Karpas-422 (cell line): Measurements from ENCODE around the gene SPTBN1. TPM values are rescaled to one million over a fixed set of nuclear protein-coding genes. Genes with fewer than 3 reads are reported as not detected.

ENCODE experiments used
- DNase-seq: peaks from one replicate; pipeline ENCODE4 v3.0.0-alpha.2; 2015
- H2AFZ ChIP-seq: fragments of 200-600 bp; sonication (generic); 2 replicates; pipeline ENCODE4 v1.6.1; 2014; ENCODE audit warnings: antibody characterized with exemption, low read length, mixed read lengths
- H3K27ac ChIP-seq: fragments of 200-600 bp; sonication (generic); 2 replicates; pipeline ENCODE4 v1.5.1; 2014; ENCODE audit warnings: mild to moderate bottlenecking, low read length, moderate library complexity
- H3K27me3 ChIP-seq: fragments of 200-600 bp; sonication (generic); 2 replicates; pipeline ENCODE4 v1.6.1; 2014; ENCODE audit warnings: low read length, mixed read lengths
- H3K36me3 ChIP-seq: fragments of 200-600 bp; sonication (generic); 2 replicates; pipeline ENCODE4 v1.6.1; 2014; ENCODE audit warnings: low read length, mixed read lengths; ENCODE audit not compliant: insufficient read depth
- H3K4me1 ChIP-seq: fragments of 200-600 bp; sonication (generic); 2 replicates; pipeline ENCODE4 v1.6.1; 2014; ENCODE audit warnings: mild to moderate bottlenecking, low read length, mixed read lengths
- H3K4me2 ChIP-seq: fragments of 200-600 bp; sonication (generic); 2 replicates; pipeline ENCODE4 v1.6.1; 2014; ENCODE audit warnings: low read length, low read depth, mild to moderate bottlenecking; ENCODE audit not compliant: poor library complexity, severe bottlenecking
- H3K4me3 ChIP-seq: fragments of 200-600 bp; sonication (generic); 2 replicates; pipeline ENCODE4 v1.5.1; 2014; ENCODE audit warnings: mild to moderate bottlenecking, antibody characterized with exemption, low read length, mixed read lengths
- H3K79me2 ChIP-seq: fragments of 200-600 bp; sonication (generic); 2 replicates; pipeline ENCODE4 v1.6.1; 2014; ENCODE audit warnings: mild to moderate bottlenecking, low read length, mixed read lengths
- H3K9ac ChIP-seq: fragments of 200-600 bp; sonication (generic); 2 replicates; pipeline ENCODE4 v1.6.0; 2014; ENCODE audit warnings: low read length
- H3K9me2 ChIP-seq: fragments of 200-600 bp; sonication (generic), shearing (Covaris generic); replicated peaks from 2 replicates; pipeline ENCODE4 v1.6.0; 2014; ENCODE audit warnings: mild to moderate bottlenecking, low read length, moderate library complexity; ENCODE audit not compliant: insufficient read depth
- H3K9me3 ChIP-seq: fragments of 300-700, 200-600 bp; sonication (generic); 2 replicates; pipeline ENCODE4 v1.6.1; 2014; ENCODE audit warnings: low read length, mixed read lengths
- H4K20me1 ChIP-seq: fragments of 200-600 bp; sonication (generic); 2 replicates; pipeline ENCODE4 v1.6.1; 2014; ENCODE audit warnings: mild to moderate bottlenecking, antibody characterized with exemption, low read length, low read depth; ENCODE audit not compliant: insufficient read depth
- total RNA-seq: library from RNA; depleted of rRNA; stranded (reverse); fragments of >200 nt; shearing (Covaris generic); gene quantifications from 2 replicates; pipeline ENCODE4 v1.2.3, GENCODE V29; 2014; ENCODE audit warnings: low replicate concordance

Gene SPTBN1
- total RNA-seq, 1 experiment from 2014 or later = 6.2 TPM

- Histone ChIP-seq H3K9me3 (no peaks in the 10 kb centered on the region), H4K20me1 (no peaks in the 10 kb centered on the region), H2AFZ (no peak overlapping the region), H3K4me1 (no peaks in the 10 kb centered on the region), H3K9me2 (no peaks in the 10 kb centered on the region), H3K9ac (no peak overlapping the region), H3K4me3 (no peak overlapping the region), H3K36me3 (no peaks in the 10 kb centered on the region), H3K79me2 (no peaks in the 10 kb centered on the region), H3K27me3 (no peaks in the 10 kb centered on the region), H3K27ac (no peak overlapping the region), H3K4me2 (no peak overlapping the region)
- no peak for DNase-seq
Measured at GRCh38 chr2:54545702-54546450, 89.7 kb downstream of the SPTBN1 start.

- H2AFZ ChIP-seq = no peak overlapping the region
- H3K9me3 ChIP-seq = no peaks in the 10 kb centered on the region
- DNase-seq = no peak
- H3K4me1 ChIP-seq = no peaks in the 10 kb centered on the region
- no peak overlapping the region for H3K9ac ChIP-seq
- H3K4me2 ChIP-seq = no peak overlapping the region
- H3K27ac ChIP-seq = no peak overlapping the region
- H3K4me3 ChIP-seq = no peak overlapping the region
- H3K9me2 ChIP-seq = no peaks in the 10 kb centered on the region
- no peaks in the 10 kb centered on the region for H4K20me1 ChIP-seq
- H3K27me3 ChIP-seq = no peaks in the 10 kb centered on the region
- no peaks in the 10 kb centered on the region for H3K79me2 ChIP-seq
- no peaks in the 10 kb centered on the region for H3K36me3 ChIP-seq
Measured at GRCh38 chr2:54546518-54546917, 90.4 kb downstream of the SPTBN1 start.

GRCh38 chr2:54546923-54547720 lies 91.0 kb downstream of the SPTBN1 start:
- H3K79me2 ChIP-seq = no peaks in the 10 kb centered on the region
- H4K20me1 ChIP-seq = no peaks in the 10 kb centered on the region
- H2AFZ ChIP-seq = no peak overlapping the region
- H3K4me2 ChIP-seq = no peak overlapping the region
- no peaks in the 10 kb centered on the region for H3K36me3 ChIP-seq
- no peak for DNase-seq
- H3K9me3 ChIP-seq = no peaks in the 10 kb centered on the region
- no peak overlapping the region for H3K27ac ChIP-seq
- H3K4me1 ChIP-seq = no peaks in the 10 kb centered on the region
- no peak overlapping the region for H3K4me3 ChIP-seq
- H3K9ac ChIP-seq = no peak overlapping the region
- no peaks in the 10 kb centered on the region for H3K9me2 ChIP-seq
- no peaks in the 10 kb centered on the region for H3K27me3 ChIP-seq

- Histone ChIP-seq H3K4me2 (no peak overlapping the region), H2AFZ (no peak overlapping the region), H3K79me2 (no peaks in the 10 kb centered on the region), H3K9ac (no peak overlapping the region), H3K4me1 (no peaks in the 10 kb centered on the region), H4K20me1 (no peaks in the 10 kb centered on the region), H3K9me2 (no peaks in the 10 kb centered on the region), H3K4me3 (no peak overlapping the region), H3K27ac (no peak overlapping the region), H3K27me3 (no peaks in the 10 kb centered on the region), H3K9me3 (no peaks in the 10 kb centered on the region), H3K36me3 (no peaks in the 10 kb centered on the region)
- DNase-seq = no peak
Measured at GRCh38 chr2:54549430-54549829, 93.3 kb downstream of the SPTBN1 start.

GRCh38 chr2:54549917-54550518 lies 93.9 kb downstream of the SPTBN1 start:
- Histone ChIP-seq H3K4me1 (no peaks in the 10 kb centered on the region), H3K4me2 (no peak overlapping the region), H3K79me2 (no peaks in the 10 kb centered on the region), H3K27ac (no peak overlapping the region), H3K27me3 (no peaks in the 10 kb centered on the region), H3K9ac (no peak overlapping the region), H3K36me3 (no peaks in the 10 kb centered on the region), H2AFZ (no peak overlapping the region), H3K4me3 (no peak overlapping the region), H3K9me3 (no peaks in the 10 kb centered on the region), H3K9me2 (no peaks in the 10 kb centered on the region), H4K20me1 (no peaks in the 10 kb centered on the region)
- DNase-seq = no peak

GRCh38 chr2:54550547-54550946 lies 94.4 kb downstream of the SPTBN1 start:
- H3K27me3 ChIP-seq = no peaks in the 10 kb centered on the region
- no peaks in the 10 kb centered on the region for H3K79me2 ChIP-seq
- H3K27ac ChIP-seq = no peak overlapping the region
- no peaks in the 10 kb centered on the region for H3K36me3 ChIP-seq
- DNase-seq = no peak
- H3K9me3 ChIP-seq = no peaks in the 10 kb centered on the region
- H2AFZ ChIP-seq = no peak overlapping the region
- no peaks in the 10 kb centered on the region for H3K4me1 ChIP-seq
- H3K4me2 ChIP-seq = no peak overlapping the region
- H3K4me3 ChIP-seq = no peak overlapping the region
- H3K9ac ChIP-seq = no peak overlapping the region
- H4K20me1 ChIP-seq = no peaks in the 10 kb centered on the region
- no peaks in the 10 kb centered on the region for H3K9me2 ChIP-seq

GRCh38 chr2:54551123-54551756 lies 95.1 kb downstream of the SPTBN1 start:
- Histone ChIP-seq H3K36me3 (no peaks in the 10 kb centered on the region), H2AFZ (no peak overlapping the region), H3K4me2 (no peak overlapping the region), H3K27me3 (no peaks in the 10 kb centered on the region), H3K9ac (no peak overlapping the region), H3K79me2 (no peaks in the 10 kb centered on the region), H3K9me2 (no peaks in the 10 kb centered on the region), H4K20me1 (no peaks in the 10 kb centered on the region), H3K4me1 (no peaks in the 10 kb centered on the region), H3K4me3 (no peak overlapping the region), H3K27ac (no peak overlapping the region), H3K9me3 (no peaks in the 10 kb centered on the region)
- DNase-seq = no peak

- Histone ChIP-seq H3K4me3 (no peak overlapping the region), H3K4me1 (peaks cover 10% of the 10 kb centered on the region), H3K4me2 (no peak overlapping the region), H2AFZ (no peak overlapping the region), H3K79me2 (no peaks in the 10 kb centered on the region), H3K36me3 (no peaks in the 10 kb centered on the region), H3K9ac (no peak overlapping the region), H4K20me1 (no peaks in the 10 kb centered on the region), H3K27me3 (no peaks in the 10 kb centered on the region), H3K9me2 (no peaks in the 10 kb centered on the region), H3K9me3 (no peaks in the 10 kb centered on the region), H3K27ac (no peak overlapping the region)
- no peak for DNase-seq
Measured at GRCh38 chr2:54553075-54553474, 96.9 kb downstream of the SPTBN1 start.
